Renal cortical epithelial cell (primary cell): Measurements from ENCODE around the gene APLNR. TPM values are rescaled to one million over a fixed set of nuclear protein-coding genes. Genes with fewer than 3 reads are reported as not detected.
"Not testable (repeated sequence)": the region's sequence is repeated elsewhere in the genome, so short reads cannot be mapped to it uniquely, and the experiment has no call there.

ENCODE experiments used
- DNase-seq: peaks from one replicate; pipeline ENCODE4 v3.0.0-alpha.2; 2011; ENCODE audit warnings: low read depth
- total RNA-seq: library from RNA; depleted of rRNA; stranded (reverse); fragments of >200 nt; gene quantifications from 2 replicates; pipeline ENCODE4 v1.2.3, GENCODE V29; 2014

Gene APLNR
- total RNA-seq: not detected in 2 replicates

DNA sequence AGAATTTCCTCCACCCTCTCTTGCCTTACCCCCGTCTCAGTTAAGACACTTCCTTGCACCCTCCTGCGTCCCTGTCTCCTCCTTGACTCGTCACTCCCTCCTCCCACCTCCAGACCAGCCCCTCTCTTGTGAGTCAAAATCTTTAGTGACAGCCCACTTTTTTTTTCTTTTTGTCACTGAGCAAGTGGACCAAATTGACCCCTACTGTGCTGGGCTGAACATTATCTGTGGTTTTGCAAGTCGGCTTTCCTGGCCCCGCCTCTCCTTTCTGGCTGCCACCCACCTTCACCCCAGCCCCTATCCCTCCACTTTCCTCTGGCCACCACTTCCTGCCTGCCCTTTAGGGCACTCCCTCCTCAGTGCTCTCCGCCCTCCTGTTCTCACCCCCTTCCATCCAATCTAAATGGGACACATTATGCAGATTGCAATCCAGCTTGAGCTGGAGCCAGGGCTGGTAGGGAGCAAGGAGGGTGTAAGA lies at the start of gene APLNR:
Gene APLNR (minus strand): TSS at position 47 of the 478 bp plus-strand sequence. CDS start 246 bp downstream, outside the sequence.
- DNase-seq: no peak

DNA sequence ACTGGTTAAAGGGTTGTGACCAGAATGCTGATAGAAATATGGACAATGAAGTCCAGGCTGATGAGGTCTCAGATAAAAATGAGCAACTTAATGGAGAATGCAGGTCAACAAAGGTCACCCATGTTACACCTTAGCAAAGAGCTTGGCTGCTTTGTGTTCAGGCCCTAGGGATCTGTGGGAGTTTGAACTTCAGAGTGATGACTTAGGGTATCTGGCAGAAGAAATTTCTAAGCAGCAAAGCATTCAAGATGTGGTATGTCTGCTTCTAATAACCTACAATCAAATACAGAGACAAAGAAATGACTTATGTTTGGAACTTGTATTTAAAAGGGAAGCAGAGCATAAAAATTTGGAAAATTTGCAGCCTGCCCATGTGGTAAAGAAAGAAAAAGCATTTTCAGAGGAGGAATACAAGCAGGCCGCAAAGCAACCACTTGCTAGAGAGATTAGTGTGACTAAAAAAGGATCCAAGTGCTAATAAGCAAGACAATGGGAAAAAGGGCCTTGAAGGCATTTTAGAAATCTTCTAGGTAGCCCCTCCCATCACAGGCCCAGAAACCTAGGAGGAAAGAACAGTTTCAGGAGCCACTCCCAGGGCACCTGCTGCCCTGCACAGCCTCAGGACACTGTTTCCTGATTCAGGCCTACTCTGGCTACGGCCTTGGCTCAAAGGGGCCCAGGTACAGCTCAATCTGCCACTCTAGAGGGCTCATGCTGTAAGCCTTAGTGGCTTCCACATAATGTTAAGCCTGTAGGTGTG lies 46.4 kb upstream of the APLNR start:
- DNase-seq: no peak

DNA sequence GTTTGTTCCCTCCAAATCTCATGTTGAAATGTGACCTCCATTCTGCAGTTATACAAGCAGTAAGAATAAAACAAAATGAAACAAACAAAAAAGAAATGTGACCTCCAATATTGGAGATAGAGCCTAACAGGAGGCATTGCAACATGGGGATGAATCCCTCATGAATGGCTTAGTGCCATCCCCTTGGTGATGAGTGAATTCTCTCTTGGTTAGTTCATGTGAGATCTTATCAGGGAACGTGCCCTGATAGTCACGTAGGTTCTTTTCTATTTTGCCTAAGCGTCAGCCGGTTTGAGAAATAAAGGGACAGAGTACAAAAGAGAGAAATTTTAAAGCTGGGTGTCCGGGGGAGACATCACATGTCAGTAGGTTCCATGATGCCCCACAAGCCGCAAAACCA lies 44.5 kb upstream of the APLNR start:
- DNase-seq: not testable (repeated sequence)

DNA sequence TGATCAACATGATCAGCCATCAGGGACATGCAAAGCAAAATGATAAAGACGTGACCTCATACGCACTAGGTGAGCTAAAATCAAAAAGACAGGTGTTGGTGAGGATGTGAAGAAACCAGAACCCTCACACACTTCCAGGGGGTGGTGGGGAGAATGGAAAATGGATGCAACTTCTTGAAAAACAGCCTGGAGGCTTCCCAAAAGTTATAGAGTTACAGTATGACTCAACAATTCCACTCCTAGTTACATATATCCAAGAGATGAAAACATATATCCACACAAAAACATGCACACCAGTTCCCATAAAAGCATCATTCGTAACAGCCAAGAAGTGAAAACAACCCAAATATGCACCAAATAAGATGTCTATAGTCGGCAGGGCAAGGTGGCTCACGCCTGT lies 42.1 kb upstream of the APLNR start:
- DNase-seq: no peak

DNA sequence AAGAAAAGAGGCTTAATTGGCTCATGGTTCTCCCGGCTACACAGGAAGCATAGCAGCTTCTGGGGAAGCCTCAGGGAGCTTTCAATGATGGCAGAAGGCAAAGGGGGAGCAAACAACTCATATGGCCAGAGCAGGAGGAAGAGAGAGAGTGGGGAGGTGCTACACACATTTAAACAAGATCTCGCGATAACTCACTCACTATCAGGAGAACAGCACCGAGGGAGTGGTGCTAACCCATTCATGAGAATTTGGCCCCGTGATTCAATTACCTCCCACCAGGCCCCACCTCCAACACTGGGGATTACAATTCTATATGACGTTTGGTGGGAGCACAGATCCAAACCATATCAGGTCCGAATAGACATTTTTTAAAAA lies 41.7 kb upstream of the APLNR start:
- DNase-seq: no peak

DNA sequence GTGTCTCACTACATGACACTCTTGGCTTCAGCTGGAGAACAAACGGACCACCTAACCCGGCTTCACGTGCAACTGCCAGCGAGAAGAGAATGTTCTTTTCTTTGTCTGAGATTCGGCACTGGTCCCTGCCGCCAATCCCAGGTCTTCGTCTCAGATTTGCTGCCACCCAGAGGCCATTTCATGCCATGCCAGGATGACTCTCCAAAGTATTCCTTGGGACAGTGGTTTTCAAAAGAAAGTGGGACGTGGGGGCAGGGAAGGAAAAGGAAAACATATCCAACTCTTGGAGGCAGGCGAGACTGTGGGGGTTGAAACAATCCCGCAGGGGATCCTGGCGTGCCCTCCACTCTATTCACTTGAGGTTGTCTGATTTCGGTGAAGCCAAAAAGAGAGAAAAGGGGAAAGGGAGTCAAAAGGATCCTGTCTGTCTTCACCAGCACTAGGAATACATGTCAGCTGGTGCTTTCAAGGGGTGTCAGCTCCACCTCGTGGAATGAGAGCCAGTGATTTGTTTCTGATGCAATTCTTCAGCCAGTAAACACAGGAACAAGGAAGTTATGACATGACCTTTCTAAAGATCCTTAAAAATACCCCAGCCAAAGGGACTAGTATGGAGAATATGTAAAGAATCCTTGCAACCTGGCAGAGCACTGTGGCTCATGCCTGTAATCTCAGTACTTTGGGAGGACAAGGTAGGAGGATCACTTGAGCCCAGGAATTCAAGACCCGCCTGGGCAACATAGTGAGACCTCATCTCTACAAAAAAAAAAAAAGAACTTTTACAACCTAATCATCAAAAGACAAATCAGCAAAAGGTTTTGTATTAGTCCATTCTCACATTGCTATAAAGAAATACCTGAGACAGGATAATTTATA lies 41.0 kb upstream of the APLNR start:
- DNase-seq: peak; percentile 86

DNA sequence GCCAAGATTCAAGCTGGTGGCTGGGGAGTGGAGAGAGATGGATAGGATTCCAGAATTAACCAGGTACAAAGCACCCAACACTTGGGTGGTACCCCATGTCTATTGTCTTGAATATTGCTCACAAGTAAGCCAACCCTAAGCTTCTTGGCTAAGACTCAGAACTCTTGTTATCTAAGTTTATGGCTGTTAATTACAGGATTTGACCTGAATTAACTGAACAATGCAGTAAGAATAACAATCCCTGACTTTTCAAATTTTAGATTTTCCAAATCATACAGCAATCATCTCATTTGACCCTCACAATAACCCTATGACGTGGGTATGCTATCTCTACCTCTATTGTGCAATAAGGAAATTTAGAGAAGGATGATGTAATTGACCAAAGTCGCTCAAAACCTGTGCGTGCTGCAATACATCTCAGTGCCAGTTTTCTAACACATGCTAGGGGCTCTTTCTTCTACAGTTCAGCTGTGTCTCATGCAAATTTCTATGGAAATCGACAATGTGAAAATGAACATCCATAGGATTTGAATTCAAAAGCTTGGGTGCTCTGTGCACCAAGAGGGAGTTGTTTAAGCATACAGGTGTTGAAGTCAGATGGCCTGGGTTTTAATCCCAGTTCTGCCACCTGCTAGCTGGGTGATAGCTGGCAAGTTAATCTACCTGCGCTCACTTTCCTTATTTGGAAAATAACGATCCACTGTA lies 40.1 kb upstream of the APLNR start:
- no peak for DNase-seq

DNA sequence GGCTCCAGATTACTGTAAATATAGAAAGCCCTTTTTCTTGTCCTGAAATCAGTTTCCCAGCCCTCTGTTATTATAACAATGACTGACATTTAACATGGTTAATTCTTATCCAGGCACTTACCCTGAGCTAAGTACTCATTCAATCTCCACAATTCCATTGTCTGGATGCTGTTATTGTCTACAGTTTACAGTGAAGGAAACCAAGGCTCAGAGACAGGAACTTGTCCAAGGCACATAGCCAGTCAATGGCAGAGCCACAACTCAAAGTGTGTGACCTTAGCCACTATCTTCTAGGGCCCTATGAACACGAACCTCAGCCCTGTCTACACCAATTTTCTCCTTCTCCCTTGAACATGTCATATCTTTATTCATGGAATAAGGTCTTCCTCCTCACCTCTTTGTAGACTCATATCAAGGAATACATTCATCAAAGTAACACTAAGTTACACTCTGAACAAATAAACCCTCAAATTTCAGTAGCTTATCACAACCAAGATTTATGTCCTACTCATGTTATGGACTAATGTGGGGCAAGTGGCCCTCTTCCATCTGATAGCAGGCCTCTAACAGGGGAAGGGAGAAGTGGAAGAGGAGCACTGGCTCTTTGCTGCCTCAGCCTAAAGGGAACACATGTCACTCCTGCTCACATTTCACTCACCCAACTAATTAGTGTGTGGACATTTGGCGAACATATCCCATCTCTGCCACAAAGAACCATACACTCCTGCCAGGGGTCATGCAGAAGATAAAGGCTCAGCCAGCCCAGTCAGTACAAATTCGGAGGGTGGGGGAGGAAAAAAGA lies 39.3 kb upstream of the APLNR start:
- no peak for DNase-seq

DNA sequence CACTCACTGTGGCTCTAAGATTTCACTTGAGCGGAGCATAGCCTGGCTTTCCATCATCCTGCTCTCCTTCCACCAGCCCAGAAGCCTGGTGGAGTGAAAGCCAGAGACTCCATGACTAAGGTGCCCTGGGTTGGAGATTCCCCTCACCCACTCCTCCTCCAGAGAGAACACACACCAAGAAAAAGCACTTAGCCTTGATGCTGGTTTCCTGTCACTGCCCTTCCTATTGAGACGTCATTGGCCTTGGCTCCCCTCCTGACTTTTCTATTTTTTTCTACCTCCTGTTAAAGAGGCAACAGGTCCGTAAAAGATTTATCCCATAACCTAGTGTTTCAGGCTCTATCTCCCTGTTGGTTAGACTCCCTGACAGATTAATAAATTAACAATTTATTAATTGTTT lies 38.5 kb upstream of the APLNR start:
- DNase-seq: no peak

DNA sequence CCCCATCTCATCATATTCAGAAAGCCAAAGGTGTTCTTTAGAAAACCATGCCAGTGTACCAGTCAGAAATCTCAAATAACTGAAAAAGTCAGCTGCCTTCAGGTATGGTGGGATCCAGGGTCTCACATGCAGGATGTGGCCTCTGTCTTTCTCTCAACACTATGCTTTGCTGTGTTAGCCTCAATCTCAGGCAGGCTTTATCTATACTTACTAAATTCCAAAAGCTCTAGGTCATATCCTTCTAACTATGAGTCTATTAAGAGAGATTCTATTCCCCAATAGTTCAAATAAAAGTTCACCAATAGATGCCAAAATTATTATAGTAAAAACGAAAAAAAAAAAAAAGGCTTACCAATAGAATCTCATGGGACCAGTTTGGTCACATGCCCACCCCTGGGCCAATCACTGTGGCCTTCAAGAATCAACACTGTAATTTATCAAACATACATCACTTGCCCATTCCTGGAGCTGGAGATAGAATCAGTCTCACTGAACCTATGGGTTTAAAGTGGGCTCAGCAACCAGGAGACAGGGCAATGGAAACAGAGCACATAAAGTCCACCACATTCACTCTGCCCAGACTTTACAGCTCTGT lies 38.0 kb upstream of the APLNR start:
- no peak for DNase-seq

DNA sequence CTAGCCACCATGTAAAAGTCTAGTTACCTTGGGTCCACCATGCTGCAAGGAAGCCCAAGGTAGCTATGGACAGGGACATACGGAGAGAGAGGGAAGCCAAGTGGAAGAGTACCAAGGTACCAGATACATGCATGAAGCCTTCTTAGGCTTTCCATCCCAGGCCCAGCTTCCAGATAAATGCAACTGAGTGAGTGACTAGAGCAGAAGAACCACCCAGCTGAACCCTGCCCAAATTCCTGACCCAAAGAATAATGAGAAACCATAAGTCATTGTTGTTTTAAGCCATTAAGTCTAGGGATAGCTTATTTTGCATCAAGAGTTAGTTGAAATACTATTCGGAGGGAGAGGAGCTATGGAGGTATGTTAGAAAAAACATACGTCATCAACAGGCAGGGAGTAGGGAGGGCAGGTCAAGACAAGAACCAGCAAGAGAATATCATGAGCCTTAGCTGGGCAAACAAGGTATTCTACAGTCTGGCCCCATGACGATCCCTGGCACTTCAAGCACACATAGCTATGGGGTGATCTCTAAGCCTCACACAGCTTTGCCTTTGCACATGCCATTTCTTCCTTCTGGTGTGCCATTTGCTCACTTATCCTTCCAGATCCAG lies 36.5 kb upstream of the APLNR start:
- no peak for DNase-seq

DNA sequence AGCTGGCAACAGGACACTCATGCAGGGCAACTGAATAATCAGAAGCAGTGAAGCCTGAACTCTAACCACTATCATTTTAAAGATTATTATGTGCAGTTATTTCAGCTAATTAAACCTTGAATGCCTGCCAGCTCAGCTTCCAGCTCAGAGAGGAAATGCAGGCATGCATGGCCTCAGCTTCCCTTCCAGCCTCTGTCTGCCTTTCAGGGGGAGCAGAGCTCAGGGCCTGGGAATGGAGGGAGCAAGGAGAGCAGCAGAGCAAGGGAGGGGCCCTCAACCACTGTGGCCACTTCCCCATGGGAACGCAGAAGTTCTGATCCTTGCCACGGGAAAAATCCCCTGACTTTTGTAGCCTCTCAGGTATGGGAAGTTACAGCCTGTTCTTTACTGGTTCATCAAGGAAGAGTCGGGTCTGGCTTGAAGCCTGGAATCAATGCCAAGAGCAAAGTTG lies 32.5 kb upstream of the APLNR start:
- DNase-seq: peak; percentile 92

DNA sequence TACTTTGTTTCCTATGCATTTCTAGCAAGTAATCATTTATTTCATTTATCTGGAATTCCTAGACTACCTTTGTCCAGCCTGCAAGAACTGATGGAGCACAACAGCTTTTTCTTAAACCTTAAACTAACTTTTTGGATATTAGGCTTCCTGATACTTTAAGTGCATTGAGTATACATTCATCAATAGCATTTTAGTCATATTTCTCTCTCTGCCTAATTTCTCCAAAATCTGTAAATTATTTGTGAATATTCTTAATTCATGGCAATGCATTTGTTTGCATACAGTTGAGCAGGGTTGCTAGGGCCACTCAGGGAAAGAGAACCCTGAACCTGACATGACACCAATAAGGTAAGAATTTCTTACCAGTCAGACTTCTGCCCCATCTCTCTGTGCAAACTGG lies 29.1 kb upstream of the APLNR start:
- DNase-seq: no peak

DNA sequence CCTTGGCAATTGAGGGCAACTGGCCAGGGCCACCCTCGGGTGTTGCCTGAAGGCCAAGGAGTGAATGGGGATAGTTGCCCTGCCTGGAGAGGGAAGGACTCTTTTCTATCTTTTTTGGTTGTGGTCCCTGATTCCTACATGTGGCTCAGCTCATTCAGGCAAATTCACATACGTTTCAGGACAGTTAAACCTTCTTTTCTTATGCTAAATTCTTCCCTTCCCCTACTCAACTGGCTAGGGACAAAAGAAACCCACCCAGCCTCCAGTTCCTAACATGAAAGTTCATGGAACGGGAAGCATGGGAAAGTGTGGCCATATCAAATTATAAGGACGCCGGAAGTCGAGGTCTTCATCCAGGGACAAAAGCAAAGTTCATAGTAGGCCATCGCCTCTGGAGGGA lies 26.3 kb upstream of the APLNR start:
- no peak for DNase-seq

DNA sequence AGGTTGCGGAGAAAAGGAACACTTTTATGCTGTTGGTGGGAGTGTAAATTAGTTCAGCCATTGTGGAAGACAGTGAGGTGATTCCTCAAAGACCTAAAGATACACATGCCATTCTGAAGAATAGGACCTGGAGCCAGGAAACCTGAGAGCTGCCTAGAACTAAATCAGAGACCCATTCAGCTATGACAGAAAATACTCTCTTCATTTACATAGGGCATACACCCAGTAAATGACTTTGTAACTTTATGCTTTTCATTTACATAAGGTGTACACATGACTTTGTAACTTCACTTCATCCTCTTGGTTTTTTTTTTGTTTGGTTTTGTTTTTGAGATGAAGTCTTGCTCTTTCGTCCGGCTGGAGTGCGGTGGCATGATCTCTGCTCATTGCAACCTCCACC lies 25.1 kb upstream of the APLNR start:
- DNase-seq: no peak

DNA sequence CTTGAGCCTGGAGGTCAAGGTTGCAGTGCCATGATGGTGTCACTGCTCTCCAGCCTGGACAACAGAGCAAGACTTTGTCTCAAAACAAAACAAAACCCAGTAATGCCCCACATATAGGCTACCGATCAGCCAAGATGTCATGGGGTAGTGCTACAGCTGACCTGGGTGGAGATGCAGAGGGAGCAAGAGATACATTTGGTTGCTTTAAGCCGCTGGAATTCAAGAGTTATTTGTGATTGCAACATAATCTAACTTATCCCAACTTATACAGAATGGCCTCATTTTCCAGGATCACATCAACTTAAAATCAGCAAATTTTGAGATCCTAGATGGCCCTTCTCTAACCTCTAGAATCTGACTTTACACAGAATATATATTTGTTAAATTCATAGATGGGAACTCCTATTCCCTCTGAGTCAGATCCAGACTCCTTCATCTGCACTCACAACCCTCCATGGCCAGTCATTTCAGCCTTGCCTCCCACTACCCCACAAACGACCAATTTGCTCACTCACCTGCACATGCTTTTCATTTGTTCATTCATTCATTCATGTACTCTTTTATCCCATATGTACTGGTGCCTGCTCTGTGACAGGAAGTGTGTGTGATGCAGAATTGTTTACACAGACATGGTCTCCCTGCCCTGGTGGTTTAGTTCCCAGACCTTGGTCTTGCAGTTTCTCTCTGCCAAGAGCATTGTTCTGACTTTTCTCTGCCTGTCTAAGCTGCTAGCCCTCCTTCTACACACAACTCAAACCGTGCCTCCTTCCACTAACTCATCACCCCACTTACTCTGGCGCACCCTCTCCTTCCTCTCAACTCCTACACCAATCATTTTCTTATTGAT lies 24.1 kb upstream of the APLNR start:
- no peak for DNase-seq

DNA sequence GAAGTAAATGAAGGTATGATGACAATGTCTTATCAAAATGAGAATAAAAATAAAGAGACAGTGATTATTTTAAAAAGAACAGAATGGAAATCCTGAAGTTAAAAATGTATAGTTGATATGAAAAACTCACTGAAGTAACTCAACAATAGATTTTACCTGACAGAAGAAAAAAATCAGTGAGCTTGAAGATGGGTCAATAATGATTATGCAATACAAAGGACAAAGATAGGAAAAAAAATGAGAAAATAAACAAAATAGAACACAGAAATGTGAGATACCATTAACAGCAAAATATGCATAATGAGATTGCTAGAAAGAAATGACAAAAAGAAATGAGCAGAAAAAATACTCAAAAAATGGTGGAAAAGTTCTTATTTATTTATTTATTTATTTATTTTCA lies 19.1 kb upstream of the APLNR start:
- DNase-seq: no peak

DNA sequence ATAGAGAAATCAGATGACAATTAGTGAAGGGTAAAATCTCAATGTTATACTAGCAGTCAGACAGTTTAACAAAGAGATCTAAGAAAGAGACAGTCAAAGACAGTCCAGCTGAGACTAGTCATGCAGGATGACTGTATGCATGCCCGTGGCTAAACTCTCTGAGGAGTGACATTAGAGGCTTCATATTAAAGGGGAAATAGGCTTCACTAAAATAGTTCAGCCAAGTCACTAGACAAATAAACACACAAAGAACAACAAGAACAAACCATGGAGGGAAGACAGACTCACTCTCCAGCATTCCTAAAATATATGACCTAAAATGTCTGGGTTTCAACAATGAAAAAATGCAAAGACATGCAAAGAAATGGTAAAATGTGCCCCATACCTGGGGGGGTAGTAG lies 18.6 kb upstream of the APLNR start:
- DNase-seq: peak; percentile 32

DNA sequence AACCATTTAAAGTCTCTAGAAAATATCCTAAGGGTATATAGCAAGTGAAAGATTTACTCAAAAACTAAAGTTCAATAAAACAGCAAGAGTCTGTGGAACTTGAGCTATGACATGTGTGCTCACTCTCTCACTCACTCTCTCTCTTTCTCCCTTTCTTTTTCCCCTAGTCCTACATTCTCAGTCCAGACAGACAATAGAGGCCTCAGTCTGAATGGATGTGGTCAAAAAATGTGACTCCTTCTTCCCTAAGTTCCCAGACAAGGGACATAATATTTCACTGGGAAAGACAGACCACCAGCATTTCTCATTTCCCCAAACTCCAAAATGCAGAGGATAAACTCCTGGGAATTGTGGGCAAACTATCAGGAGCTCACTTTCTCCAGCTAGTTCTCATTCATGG lies 17.6 kb upstream of the APLNR start:
- DNase-seq: no peak
